GM18909 (cell line): ENCODE results near the gene IQCF6.
"Not testable (repeated sequence)": the region's sequence is repeated elsewhere in the genome, so short reads cannot be mapped to it uniquely, and the experiment has no call there.

ENCODE experiments used
- ATAC-seq: cut with Tn5 transposase; IDR thresholded peaks from one replicate; pipeline ENCODE4 v1.9.1; 2021; ENCODE audit warnings: mild to moderate bottlenecking; ENCODE audit not compliant: unreplicated experiment, poor library complexity

IQCF6 gene

DNA sequence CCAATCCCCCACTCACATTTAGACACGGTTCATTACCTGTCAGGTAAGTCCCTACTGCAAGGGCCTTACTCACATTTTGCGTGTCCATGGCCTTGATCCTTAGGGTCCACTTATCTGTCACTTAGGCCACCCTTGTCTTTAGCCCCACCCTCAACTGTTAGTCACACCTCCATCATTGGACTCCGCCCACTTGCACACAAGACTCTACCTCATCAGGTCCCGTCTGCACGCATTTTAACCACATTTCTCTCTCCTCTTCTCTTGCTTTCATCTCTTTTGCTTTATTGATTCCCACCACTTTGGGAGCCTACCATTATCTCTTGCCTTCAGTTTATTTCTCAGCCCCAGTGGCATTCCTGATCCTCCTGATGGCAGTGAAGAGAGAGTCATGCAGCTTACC is at the start of gene IQCF6:
IQCF6 (minus strand) TSS at position 101 of the 400 bp plus-strand sequence; CDS start at position 88, 13 bp downstream.
- no peak for ATAC-seq

- no peak for ATAC-seq
These were observed 49.3 kb upstream of the IQCF6 start for GRCh38 chr3:51828297-51828696.

GRCh38 chr3:51819709-51820406 is 40.8 kb upstream of the IQCF6 start:
- ATAC-seq: no peak

- ATAC-seq: no peak
These were observed 40.1 kb upstream of the IQCF6 start for GRCh38 chr3:51819151-51819550.

GRCh38 chr3:51817375-51817774 is 38.3 kb upstream of the IQCF6 start:
- ATAC-seq: no peak

DNA sequence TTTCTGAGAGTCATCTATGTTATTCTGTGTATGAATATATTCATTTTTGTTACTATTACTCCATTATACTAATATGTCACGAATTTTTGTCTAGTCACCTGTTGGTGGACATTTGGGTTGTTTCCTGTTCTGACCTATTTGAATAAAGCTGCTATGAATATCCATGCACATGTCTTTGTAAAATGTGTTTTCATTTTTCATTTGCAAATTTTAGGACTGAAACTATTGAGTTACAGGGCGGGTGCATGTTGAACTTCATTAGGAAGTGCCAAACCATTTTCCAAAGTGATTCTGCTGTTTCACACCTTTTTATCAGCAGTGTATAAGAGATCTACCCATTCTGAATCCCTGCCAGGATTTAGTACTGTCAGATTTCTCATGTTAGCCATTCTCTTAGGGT is 37.7 kb upstream of the IQCF6 start:
- no peak for ATAC-seq

DNA sequence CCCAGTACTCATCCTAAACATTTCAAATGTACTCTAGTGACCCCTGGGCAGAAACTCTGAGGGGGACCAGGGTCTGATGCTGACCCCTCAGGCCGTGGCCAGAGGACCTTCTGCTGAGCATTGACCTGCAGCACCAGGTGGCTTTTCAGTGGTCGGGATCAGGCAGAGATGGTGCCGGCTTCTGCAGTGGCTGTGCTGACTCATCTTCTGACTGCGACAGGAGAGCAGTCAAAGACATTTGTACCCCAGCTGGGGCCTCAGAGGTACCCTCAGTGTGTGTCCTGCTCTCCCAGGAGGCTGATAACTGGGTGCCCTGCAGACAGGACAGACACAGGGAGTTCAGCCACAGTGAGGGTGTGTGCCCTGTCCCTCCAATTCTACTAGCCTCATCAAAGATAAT is 36.6 kb upstream of the IQCF6 start:
- no peak for ATAC-seq

GRCh38 chr3:51814034-51814433 is 35.0 kb upstream of the IQCF6 start:
- no peak for ATAC-seq

DNA sequence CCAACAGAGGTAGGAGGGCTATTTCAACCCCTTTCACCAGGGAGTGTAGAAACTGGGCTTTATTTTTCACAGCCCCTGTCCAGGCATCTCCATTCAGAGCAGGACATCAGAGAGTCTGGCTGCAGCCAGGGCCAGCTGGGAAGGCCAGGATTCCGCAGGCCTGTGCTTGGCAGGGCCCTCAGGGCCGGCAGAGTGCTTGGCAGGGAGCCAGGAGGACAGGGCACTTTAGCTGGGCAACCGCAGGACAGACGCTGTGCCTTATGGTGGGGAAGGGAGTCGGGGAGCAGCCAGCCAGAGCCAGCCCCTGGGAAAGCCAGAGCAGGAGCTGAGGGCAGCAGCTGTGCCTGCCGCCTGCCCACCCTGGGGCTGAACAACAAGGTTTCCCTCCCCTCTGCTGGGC is 34.5 kb upstream of the IQCF6 start:
- ATAC-seq: no peak

GRCh38 chr3:51808934-51809333 is 29.9 kb upstream of the IQCF6 start:
- no peak for ATAC-seq

- no peak for ATAC-seq
These were observed 23.2 kb upstream of the IQCF6 start for GRCh38 chr3:51802106-51802703.

DNA sequence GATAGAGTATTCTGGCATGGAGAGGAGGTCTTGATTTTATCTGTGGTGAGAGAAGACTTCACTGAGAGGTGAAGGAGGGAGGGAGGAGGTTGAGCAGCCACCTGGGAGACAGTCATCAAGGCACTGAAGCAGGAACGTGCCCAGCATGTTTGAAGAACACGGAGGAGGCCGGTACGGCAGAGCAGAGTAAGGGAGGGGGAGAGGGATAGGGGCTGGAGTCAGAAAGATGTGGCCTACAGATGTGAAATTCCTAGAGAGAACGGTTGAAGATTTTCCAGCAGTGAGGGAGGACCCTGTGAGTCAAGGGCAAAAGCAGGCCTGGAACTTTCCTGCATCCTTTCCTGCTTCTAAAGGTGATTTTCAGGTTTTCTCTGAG is 21.7 kb upstream of the IQCF6 start:
- ATAC-seq: no peak

- no peak for ATAC-seq
These were observed 21.1 kb upstream of the IQCF6 start for GRCh38 chr3:51799879-51800749.

GRCh38 chr3:51798411-51798963 is 19.4 kb upstream of the IQCF6 start:
- ATAC-seq: no peak

- no peak for ATAC-seq
These were observed 17.8 kb upstream of the IQCF6 start for GRCh38 chr3:51796854-51797253.

DNA sequence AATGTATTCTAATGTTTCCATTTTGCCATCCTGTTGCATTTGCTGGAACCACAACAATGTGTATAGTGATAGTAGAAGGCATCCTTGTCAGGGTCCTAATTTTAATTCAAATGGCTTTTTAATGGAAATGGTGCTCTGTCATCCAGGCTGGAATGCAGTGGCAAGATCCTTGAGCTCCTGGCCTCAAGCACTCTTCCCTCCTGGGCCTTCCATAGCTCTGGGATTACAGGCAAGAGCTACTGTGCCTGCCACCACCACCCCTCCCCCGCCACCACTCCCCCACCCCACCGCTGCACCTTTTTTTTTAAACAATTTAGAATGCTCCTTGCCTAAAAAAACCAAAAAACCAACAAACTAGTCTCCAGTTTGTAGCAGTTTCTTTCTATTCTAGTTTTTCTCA is 15.2 kb upstream of the IQCF6 start:
- ATAC-seq: no peak

GRCh38 chr3:51792206-51792605 is 13.2 kb upstream of the IQCF6 start:
- no peak for ATAC-seq

DNA sequence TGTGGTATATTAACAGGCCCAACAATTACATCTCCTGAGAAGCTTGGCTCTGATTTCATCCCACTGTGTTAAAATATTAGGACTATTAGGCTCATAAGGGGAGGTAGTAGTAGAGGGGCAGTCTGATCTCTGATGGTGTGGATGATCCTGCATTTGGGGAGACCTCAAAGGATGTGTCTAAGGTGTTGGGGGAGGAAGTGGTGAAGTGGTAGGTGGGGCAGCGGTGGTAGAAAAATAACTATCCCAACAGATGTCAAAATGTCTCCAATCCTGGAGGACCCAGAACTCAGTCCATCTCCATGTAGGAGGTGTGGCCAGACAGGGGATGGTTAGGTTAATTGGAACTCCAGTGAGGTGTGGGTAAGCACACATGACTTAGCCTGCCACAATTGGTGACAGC is 10.4 kb upstream of the IQCF6 start:
- no peak for ATAC-seq

- ATAC-seq: not testable (repeated sequence)
These were observed 8.5 kb upstream of the IQCF6 start for GRCh38 chr3:51787576-51787975.

DNA sequence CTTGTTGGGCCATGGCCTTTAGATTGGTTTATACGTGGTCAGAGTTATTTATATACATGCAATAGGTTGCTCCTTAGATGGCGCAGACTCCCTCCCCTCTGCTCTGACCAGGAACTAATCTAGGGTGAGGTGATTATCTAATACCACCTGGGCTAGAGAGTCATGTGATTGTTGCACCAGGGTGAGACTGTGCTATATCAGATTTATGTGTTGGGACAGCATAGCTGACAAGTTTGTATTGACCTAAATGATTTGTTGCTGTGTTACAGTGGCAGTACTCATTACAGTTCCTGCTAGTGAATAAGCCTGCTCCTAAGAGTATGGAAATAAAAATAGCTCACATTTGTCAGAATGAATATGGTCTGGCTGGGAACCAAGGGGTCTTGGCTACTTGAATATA is 7.2 kb upstream of the IQCF6 start:
- ATAC-seq: no peak

GRCh38 chr3:51778554-51778953 is 483 bp downstream of the IQCF6 start:
- ATAC-seq: no peak
